Motor neuron (in vitro differentiated cells): ENCODE data around the gene LRRC32. TPM values are rescaled to one million over a fixed set of nuclear protein-coding genes. Genes with fewer than 3 reads are reported as not detected.
"Not testable (repeated sequence)": the region's sequence is repeated elsewhere in the genome, so short reads cannot be mapped to it uniquely, and the experiment has no call there.

Source experiments
- ATAC-seq, 8 experiments: fragments of 200-7000 bp; cut with Tn5 transposase; replicated peaks in 6 of 8; 2 replicates each; pipeline ENCODE4 v1.8.0; 2021; ENCODE audit warnings: mild to moderate bottlenecking in 8 of 8, moderate library complexity in 8 of 8
- H3K27ac ChIP-seq, 2 donors: fragments of 250-450 bp; sonication (Bioruptor Pico); 2 replicates each; pipeline ENCODE4 v1.9.0; 2021; ENCODE audit warnings: antibody characterized with exemption in 2 of 2, mild to moderate bottlenecking in 2 of 2, moderate library complexity in 1 of 2
- H3K4me1 ChIP-seq, 2 donors: fragments of 250-450 bp; sonication (Bioruptor Pico); replicated peaks in 1 of 2; 2 replicates each; pipeline ENCODE4 v1.6.1; 2021; ENCODE audit warnings: antibody characterized with exemption in 2 of 2, mild to moderate bottlenecking in 2 of 2, moderate library complexity in 1 of 2
- H3K4me3 ChIP-seq, 5 donors: fragments of 250-450 bp; sonication (Bioruptor Pico); 2 replicates each; pipeline ENCODE4 v1.9.0; 2021; ENCODE audit warnings: antibody characterized with exemption in 5 of 5, mild to moderate bottlenecking in 5 of 5, moderate library complexity in 4 of 5
- WGBS, 10 experiments: fragments of 450-650 bp; shearing (Covaris generic); methylation state at CpG; one replicate each; pipeline ENCODE4 v1.0.0; 2022; 5-methylcytosine and 5-hydroxymethylcytosine counted together
- in situ Hi-C, 9 experiments: fragments of 400-800 bp; cut with MboI; loops; one replicate each; pipeline ENCODE4 v1.15.0; 2021; ENCODE audit warnings: low sequenced_read_pairs in 9 of 9, low pct_unique_long_range_greater_than_20kb in 2 of 9; ENCODE audit not compliant: unreplicated experiment in 9 of 9
- total RNA-seq, 8 experiments: library from RNA; unstranded; fragments of 300-600 nt; gene quantifications; 2 replicates each; pipeline versions ENCODE4 v1.2.3 to v1.2.4, GENCODE V29; 2022

LRRC32 gene
- total RNA-seq, 8 experiments from 2014 or later: 0.27 to 12.5 (median 0.62) TPM

GRCh38 chr11:76622493-76623094 is 48.0 kb downstream of the LRRC32 start:
- Histone ChIP-seq H3K27ac (no peak overlapping the region), H3K4me1 (peaks cover 0 to 2% of the 10 kb centered on the region in 2 donors), H3K4me3 (no peak overlapping the region)
- ATAC-seq: no peak
- in situ Hi-C loops: no loop called here
- 50 to 85% (median 78%) methylated on average over 1 to 2 of the region's 5 CpGs; no CpG with 5 or more reads in 6 of the 10 experiments for WGBS, 10 experiments

GRCh38 chr11:76621868-76622267 is 48.7 kb downstream of the LRRC32 start:
- ATAC-seq: no peak
- in situ Hi-C loops: no loop called here
- no peak overlapping the region for H3K27ac ChIP-seq
- H3K4me3 ChIP-seq: no peak overlapping the region
- WGBS, 10 experiments: 70 to 100% (median 80%) methylated on average over 2 to 5 of the region's 7 CpGs; no CpG with 5 or more reads in 7 of the 10 experiments
- peaks cover 0 to 2% of the 10 kb centered on the region in 2 donors for H3K4me1 ChIP-seq

- Histone ChIP-seq H3K4me3 (no peak overlapping the region), H3K4me1 (peaks cover 0 to 2% of the 10 kb centered on the region in 2 donors), H3K27ac (no peak overlapping the region)
- WGBS, 10 experiments: 73 to 100% (median 80%) methylated on average over 1 to 8 of the region's 8 CpGs; no CpG with 5 or more reads in 5 of the 10 experiments
- in situ Hi-C loops: no loop called here
- no peak for ATAC-seq
Observed at GRCh38 chr11:76621466-76621865, 49.1 kb downstream of the LRRC32 start.

- Histone ChIP-seq H3K4me3 (no peak overlapping the region), H3K4me1 (peaks cover 0 to 2% of the 10 kb centered on the region in 2 donors), H3K27ac (no peak overlapping the region)
- no peak for ATAC-seq
- in situ Hi-C loops: no loop called here
- 83 to 100% (median 93%) methylated on average over 1 to 2 of the region's 2 CpGs; no CpG with 5 or more reads in 2 of the 10 experiments for WGBS, 10 experiments
Observed at GRCh38 chr11:76620489-76620888, 50.1 kb downstream of the LRRC32 start.

- H3K4me3 ChIP-seq, H3K27ac ChIP-seq, in situ Hi-C loops, ATAC-seq, H3K4me1 ChIP-seq: not testable (repeated sequence)
- no CpG with 5 or more reads among the region's 5 CpGs for WGBS, 10 experiments
Observed at GRCh38 chr11:76619801-76620200, 50.7 kb downstream of the LRRC32 start.

GRCh38 chr11:76617553-76618265 is 52.8 kb downstream of the LRRC32 start:
- H3K4me1 ChIP-seq: peaks cover 0 to 2% of the 10 kb centered on the region in 2 donors
- in situ Hi-C loops: no loop called here
- peak in 2 of 8 experiments; percentile 51 to 66 for ATAC-seq
- H3K4me3 ChIP-seq: no peak overlapping the region
- no peak overlapping the region for H3K27ac ChIP-seq
- WGBS, 10 experiments: 9 to 90% (median 71%) methylated on average over 1 to 5 of the region's 7 CpGs; no CpG with 5 or more reads in 3 of the 10 experiments

- WGBS, 10 experiments: 70 to 100% (median 83%) methylated on average over 1 to 4 of the region's 10 CpGs; no CpG with 5 or more reads in 2 of the 10 experiments
- in situ Hi-C loops: no loop called here
Observed at GRCh38 chr11:76616676-76617552, 53.6 kb downstream of the LRRC32 start.

GRCh38 chr11:76615950-76616349 is 54.6 kb downstream of the LRRC32 start:
- peak in 3 of 8 experiments; percentile 15 to 39 (median 20) for ATAC-seq
- H3K27ac ChIP-seq: no peak overlapping the region
- WGBS, 10 experiments: 0 to 90% (median 80%) methylated on average over 1 to 4 of the region's 4 CpGs; no CpG with 5 or more reads in 4 of the 10 experiments
- no peak overlapping the region for H3K4me3 ChIP-seq
- peaks cover 3 to 5% of the 10 kb centered on the region in 2 donors for H3K4me1 ChIP-seq
- in situ Hi-C loops: no loop called here

More at GRCh38 chr11:76616676-76617552, 53.6 kb downstream of the LRRC32 start:
- ATAC-seq: no peak
- Histone ChIP-seq H3K27ac (no peak overlapping the region), H3K4me3 (no peak overlapping the region), H3K4me1 (peaks cover 0 to 2% of the 10 kb centered on the region in 2 donors)

GRCh38 chr11:76614471-76615179 is 55.9 kb downstream of the LRRC32 start:
- peak in 3 of 8 experiments; percentile 34 to 49 (median 39) for ATAC-seq
- Histone ChIP-seq H3K4me1 (peaks cover 6 to 9% of the 10 kb centered on the region in 2 donors), H3K4me3 (no peak overlapping the region), H3K27ac (no peak overlapping the region)
- 82 to 100% methylated on average over 1 to 4 of the region's 12 CpGs; no CpG with 5 or more reads in 8 of the 10 experiments for WGBS, 10 experiments
- in situ Hi-C loops: no loop called here

- 60 to 100% (median 83%) methylated on average over 1 to 3 of the region's 4 CpGs; no CpG with 5 or more reads in 3 of the 10 experiments for WGBS, 10 experiments
- H3K4me3 ChIP-seq: no peak overlapping the region
- no peak for ATAC-seq
- peaks cover 6 to 9% of the 10 kb centered on the region in 2 donors for H3K4me1 ChIP-seq
- in situ Hi-C loops: no loop called here
- H3K27ac ChIP-seq: no peak overlapping the region
Observed at GRCh38 chr11:76613901-76614300, 56.6 kb downstream of the LRRC32 start.

- no peak overlapping the region for H3K27ac ChIP-seq
Observed at GRCh38 chr11:76612226-76612625, 58.3 kb downstream of the LRRC32 start.

GRCh38 chr11:76610871-76611475 is 59.6 kb downstream of the LRRC32 start:
- Histone ChIP-seq H3K4me3 (no peak overlapping the region), H3K27ac (peak overlapping the region in 1 of 2 donors; percentile 11), H3K4me1 (peaks cover 6 to 9% of the 10 kb centered on the region in 2 donors)
- in situ Hi-C loops: no loop called here
- peak in 4 of 8 experiments; percentile 40 to 82 (median 74) for ATAC-seq
- 60 to 100% (median 81%) methylated on average over 2 to 5 of the region's 8 CpGs; no CpG with 5 or more reads in 6 of the 10 experiments for WGBS, 10 experiments

More at GRCh38 chr11:76612226-76612625, 58.3 kb downstream of the LRRC32 start:
- WGBS, 10 experiments: 59 to 100% (median 81%) methylated on average over 1 to 4 of the region's 4 CpGs
- H3K4me1 ChIP-seq: peaks cover 6 to 9% of the 10 kb centered on the region in 2 donors
- in situ Hi-C loops: no loop called here
- no peak for ATAC-seq
- H3K4me3 ChIP-seq: no peak overlapping the region
